ENCODE measurements around the gene ARFRP1.

Gene ARFRP1

GRCh38 chr20:63691711-63692435 lies 15.9 kb downstream of the ARFRP1 start:
- no peak for DNase-seq (ENCODE audit: low spot score)
- FAIRE-seq: no peak

DNA sequence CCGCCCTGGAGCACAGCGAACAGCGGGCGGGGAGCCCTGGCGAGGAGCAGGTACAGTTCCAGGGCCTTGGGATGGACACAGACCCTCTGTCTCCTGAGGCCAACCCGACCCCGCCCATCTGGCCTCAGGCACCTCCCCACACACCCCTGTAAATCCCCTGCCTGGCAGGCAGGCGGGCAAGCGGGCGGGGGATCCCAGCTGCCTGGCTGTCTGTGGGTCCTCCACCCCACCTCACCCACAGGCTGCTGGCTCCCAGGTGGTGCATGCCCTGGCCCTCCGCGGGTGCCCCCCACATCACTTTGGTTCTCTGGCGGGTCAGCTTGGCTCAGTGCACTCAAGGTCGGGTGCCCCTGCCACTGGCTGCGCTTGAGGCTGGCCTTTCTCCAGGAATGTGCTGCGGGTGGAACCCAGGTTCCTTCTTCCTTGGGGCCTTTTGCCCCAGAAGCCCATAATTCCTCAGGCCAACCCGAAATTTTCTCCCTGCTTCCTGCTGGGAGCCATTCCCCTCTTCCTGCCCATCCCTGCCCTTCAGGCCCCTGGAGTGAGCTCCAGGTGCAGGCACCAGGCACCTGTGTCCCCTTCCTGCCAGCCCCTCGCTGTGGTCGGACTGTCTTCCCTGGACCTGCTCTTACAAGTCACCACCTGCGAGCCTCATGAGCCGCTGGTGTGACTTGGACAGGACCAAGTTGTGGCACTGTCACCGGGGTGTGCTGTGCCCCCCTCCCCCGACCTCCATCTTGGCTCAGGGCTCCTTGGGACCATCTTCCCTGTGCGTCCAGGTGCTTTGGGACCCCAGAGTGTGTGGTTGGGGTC lies 16.7 kb downstream of the ARFRP1 start:
- no peak for DNase-seq (ENCODE audit: low spot score)
- FAIRE-seq: no peak

DNA sequence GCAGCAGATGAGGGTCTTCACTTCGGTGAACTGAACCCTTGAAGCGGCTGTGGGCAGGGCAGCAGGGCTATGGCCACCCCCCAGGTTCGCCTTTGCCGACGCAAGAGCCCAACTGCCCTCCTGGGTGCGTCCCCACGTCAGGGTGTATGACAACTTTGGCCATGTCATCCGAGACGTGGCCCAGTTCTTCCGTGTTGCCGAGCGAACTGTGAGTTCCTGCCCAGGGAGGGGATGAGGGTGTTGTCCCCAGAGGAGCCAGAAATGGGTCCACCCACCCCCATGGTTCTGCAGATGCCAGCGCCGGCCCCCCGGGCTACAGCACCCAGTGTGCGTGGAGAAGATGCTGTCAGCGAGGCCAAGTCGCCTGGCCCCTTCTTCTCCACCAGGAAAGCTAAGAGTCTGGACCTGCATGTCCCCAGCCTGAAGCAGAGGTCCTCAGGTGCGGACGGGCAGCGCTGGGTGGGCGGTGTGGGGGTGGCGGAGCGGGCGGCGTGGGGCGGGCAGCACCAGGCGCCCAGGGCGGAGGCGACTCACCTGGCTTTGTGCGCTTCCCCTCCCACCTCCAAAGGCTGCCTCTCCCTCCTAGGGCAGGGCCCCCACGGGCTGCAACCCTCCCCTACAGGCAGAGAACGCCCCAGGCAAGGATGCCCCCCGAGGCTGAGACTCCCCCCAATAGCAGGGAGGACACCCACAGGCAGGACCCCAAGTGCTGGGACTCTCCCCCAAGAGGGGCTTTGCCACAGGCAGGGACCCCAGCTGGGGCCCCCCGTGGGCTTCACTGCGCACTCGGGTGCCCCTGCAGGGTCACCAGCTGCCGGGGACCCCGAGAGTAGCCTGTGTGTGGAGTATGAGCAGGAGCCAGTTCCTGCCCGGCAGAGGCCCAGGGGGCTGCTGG lies 17.5 kb downstream of the ARFRP1 start:
- FAIRE-seq (no peak), DNase-seq (ENCODE audit: low spot score) (no peak)

- no peak for FAIRE-seq
- no peak for DNase-seq (ENCODE audit: low spot score)
Observed at GRCh38 chr20:63689046-63690002, 18.5 kb downstream of the ARFRP1 start.

DNA sequence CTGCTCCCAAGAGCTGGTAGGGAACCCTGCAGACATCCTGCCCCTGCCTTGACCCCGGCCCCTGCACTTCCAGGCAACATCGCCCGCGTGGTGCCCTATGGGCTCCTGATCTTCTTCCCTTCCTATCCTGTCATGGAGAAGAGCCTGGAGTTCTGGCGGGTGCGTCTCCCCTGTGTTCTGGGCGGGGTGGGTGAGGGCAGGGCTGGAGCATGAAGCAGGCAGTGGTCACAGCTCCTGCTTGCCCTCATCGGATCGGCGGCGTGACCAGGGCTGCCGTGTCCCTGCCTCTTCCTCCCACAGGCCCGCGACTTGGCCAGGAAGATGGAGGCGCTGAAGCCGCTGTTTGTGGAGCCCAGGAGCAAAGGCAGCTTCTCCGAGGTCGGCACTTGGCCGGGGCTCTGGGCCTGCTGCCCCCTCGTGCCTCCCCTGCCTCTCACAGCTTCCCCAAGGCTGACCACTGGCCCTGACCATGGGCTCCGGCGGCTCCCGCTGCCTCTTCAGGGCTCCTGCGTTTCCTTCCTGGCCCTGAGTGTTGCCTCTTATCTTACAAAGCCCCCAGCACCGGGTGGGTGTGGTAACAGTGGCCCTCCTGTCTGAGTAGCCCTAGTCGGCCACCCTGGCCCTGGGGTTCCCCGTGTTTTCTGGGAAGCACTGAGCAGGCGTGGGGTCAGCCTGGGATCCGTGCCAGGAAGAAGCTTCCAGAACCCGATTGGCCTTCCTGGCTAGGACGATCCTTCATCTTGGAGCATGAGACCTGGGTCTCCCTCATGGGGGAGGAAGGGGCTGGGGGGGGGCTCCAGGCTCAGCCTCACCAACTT lies 19.3 kb downstream of the ARFRP1 start:
- DNase-seq (ENCODE audit: low spot score): no peak
- FAIRE-seq: no peak

DNA sequence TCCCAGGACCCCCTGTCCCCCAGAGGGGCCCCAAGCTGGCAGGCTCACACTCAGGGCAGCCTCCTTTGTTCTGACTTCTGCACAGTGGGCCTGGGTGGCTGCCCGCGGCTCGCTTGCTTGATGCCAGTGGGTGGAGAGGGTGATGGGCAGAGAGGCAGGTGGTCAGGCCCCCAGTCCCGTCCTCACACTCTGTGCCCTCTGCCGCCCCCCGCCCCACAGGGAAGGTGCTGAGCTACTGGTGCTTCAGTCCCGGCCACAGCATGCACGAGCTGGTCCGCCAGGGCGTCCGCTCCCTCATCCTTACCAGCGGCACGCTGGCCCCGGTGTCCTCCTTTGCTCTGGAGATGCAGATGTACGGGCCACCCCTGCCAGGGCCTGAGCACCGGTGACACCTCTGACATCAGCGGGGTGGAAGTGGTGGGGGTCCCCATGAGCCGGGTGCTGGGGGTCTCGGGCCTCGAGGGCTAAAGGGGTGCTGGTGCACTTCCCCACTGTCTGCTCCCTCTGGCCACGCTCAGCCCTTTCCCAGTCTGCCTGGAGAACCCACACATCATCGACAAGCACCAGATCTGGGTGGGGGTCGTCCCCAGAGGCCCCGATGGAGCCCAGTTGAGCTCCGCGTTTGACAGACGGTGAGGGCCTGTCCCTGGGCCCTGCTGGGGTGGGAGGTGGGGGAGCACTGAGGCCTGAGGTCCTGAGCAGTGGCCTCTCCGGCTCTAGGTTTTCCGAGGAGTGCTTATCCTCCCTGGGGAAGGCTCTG lies 20.2 kb downstream of the ARFRP1 start:
- no peak for FAIRE-seq
- DNase-seq (ENCODE audit: low spot score): no peak

- FAIRE-seq: peak; percentile 76
Observed at GRCh38 chr20:63686492-63687321, 21.1 kb downstream of the ARFRP1 start.

DNA sequence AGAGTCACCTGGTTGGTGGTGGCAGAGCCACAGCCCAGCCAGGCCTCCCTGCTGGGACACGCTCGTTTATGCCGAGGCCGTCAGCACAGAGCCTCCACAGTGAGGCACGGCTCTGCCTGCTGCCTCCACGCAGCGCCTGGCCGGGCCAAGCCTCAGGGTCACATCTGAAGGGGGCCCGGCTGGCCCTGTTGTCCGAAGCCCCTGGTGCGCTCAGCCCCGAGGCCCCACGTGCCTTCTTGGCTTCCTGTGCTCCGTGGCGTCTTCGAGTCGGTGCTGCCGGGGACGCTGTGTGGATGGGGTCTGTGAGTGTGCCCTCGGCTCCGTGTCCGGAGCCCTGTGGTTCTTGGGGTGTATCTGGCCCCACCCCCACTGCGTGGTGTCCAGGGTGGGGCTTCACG lies 21.7 kb downstream of the ARFRP1 start:
- FAIRE-seq: no peak
- DNase-seq (ENCODE audit: low spot score): no peak

More at GRCh38 chr20:63686492-63687321, 21.1 kb downstream of the ARFRP1 start:
- DNase-seq (ENCODE audit: low spot score): peak; percentile 91

GRCh38 chr20:63685269-63686026 lies 22.3 kb downstream of the ARFRP1 start:
- DNase-seq (ENCODE audit: low spot score): no peak
- no peak for FAIRE-seq

- FAIRE-seq: peak; percentile 99
- peak; percentile 100 for DNase-seq (ENCODE audit: low spot score)
Observed at GRCh38 chr20:63682384-63683139, 25.2 kb downstream of the ARFRP1 start.

DNA sequence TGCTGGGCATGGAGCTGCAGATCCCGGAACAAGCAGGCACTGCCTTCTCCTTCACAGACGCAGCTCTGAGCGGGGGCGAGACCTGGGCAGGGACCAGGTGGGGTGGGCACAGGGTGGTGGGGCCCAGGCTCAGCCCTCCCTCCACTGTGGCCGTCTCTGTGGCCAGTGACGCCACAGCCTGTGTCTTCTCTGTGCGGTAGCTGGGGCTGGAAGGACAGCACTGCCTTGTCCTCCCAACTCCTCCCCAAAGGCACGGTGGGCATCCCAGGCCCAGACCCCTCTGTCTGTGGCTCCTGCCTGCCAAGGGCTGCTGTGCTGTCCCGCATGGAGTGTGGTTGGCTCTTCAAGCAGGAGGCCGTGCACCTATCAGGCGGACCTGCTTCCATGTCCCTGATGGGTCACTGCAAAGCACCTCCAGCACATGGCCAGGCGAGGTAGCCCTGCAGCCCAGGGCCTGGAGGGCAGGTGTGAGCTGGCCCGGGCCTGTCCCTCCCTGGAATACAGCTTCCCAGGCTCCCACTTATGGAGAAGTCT lies 26.1 kb downstream of the ARFRP1 start:
- DNase-seq (ENCODE audit: low spot score): peak; percentile 31
- FAIRE-seq: no peak

- FAIRE-seq (no peak), DNase-seq (ENCODE audit: low spot score) (no peak)
Observed at GRCh38 chr20:63680857-63681608, 26.7 kb downstream of the ARFRP1 start.

- DNase-seq (ENCODE audit: low spot score) (no peak), FAIRE-seq (no peak)
Observed at GRCh38 chr20:63680427-63680826, 27.3 kb downstream of the ARFRP1 start.

DNA sequence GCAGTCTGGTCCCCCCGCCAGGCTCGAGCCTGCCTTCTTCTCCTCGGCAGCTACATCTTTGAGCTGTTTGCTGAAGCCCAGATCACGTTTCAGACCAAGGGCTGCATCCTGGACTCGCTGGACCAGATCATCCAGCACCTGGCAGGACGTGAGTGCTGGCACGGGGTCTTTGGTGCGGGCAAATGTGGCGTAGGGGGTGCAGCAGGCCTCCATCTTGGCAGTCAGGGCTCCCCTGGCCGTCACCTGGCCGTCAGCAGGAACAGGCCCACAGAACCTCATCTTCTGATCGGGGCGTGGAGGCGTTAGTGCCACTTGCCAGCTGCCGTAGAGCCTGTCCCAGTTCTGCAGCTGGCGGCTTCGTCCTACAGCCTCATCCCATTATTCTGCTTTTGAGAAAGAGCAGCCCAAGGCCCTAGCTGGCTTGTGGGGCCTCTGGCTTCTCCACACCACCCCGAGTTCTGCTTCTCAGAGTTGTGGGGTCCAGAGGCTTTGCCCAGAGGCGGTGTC lies 27.9 kb downstream of the ARFRP1 start:
- DNase-seq (ENCODE audit: low spot score): no peak
- no peak for FAIRE-seq

Data from RCC 7860 (cell line).